Endothelial cell (in vitro differentiated cells): ENCODE measurements around the gene CTBP2. TPM values are rescaled to one million over a fixed set of nuclear protein-coding genes. Genes with fewer than 3 reads are reported as not detected.
A peak's percentile ranks its signal among the peaks of the same experiment; 100 is the strongest.

Experiments
- DNase-seq: peaks from one replicate; pipeline ENCODE4 v3.0.0; 2021; ENCODE audit warnings: low spot score
- H3K27ac Mint-ChIP-seq: one replicate; pipeline ENCODE4 v1.8.0; 2021; ENCODE audit warnings: mixed read lengths, inconsistent platforms; ENCODE audit not compliant: unreplicated experiment
- H3K27me3 Mint-ChIP-seq: one replicate; pipeline ENCODE4 v1.8.0; 2021; ENCODE audit warnings: mild to moderate bottlenecking, moderate library complexity, mixed read lengths, inconsistent platforms; ENCODE audit not compliant: unreplicated experiment
- H3K36me3 Mint-ChIP-seq: one replicate; pipeline ENCODE4 v1.8.0; 2021; ENCODE audit warnings: mild to moderate bottlenecking, low read depth, mixed read lengths, inconsistent platforms; ENCODE audit not compliant: unreplicated experiment
- H3K4me1 Mint-ChIP-seq: one replicate; pipeline ENCODE4 v1.8.0; 2021; ENCODE audit warnings: mild to moderate bottlenecking, mixed read lengths, inconsistent platforms; ENCODE audit not compliant: unreplicated experiment
- H3K4me3 Mint-ChIP-seq: one replicate; pipeline ENCODE4 v1.8.0; 2021; ENCODE audit warnings: mild to moderate bottlenecking, mixed read lengths, inconsistent platforms; ENCODE audit not compliant: unreplicated experiment
- H3K9me3 Mint-ChIP-seq: one replicate; pipeline ENCODE4 v1.8.0; 2021; ENCODE audit warnings: mixed read lengths, inconsistent platforms; ENCODE audit not compliant: unreplicated experiment
- total RNA-seq: library from RNA; stranded (reverse); fragmentation: NEBNext Ultra II Directional; extraction: Animal tissue kit (Norgen Biotek cat#: 25700); gene quantifications from one replicate; pipeline ENCODE4 v1.2.1, GENCODE V29; 2021; ENCODE audit not compliant: unreplicated experiment
- TF ChIP-seq, protein P1 (sequence below): fragments of 200-600 bp; sonication (generic); IDR thresholded peaks from one replicate; pipeline ENCODE4 v1.5.0; 2021; ENCODE audit warnings: antibody characterized with exemption; ENCODE audit not compliant: unreplicated experiment

CTBP2 gene
- total RNA-seq, 1 donor from 2014 or later, result 145 TPM

DNA sequence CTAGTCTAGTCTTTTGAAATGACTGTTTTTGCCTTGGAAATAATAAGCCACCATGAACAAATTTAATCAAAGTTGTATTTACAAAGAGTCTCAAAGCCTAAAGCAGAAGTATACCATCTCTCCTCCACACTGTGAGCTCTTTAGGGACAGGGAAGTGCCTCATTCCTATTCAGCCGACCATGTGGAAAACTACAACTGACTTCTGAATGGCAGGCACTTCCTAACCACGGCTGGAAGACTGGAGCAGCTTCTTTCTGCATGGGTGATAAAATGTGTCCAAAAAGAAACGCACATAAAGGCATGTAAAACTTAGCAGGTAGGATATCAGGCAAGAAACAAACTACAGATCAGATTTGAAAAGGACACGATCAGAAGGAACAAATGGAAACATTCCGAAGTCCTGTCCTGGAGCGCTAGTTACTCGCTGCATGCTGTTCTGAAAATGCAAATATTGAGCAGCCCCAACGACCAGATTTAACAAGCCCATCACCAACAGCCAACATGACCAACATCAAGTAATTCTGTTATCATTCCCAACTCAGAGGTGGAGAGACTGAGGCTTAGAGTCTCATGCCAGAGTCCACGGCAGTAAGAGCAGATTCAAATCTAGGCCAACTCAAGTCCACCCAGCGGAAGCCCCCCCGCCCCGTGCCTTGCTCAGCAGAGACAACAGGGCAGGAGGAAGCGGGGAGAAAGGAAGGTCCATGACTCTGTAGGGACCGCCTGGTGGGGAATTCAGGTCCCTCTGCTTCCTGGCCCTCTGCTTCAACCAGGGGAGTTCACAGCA is 26.5 kb downstream of the CTBP2 start:
- peak overlapping the region; percentile 27 for H3K4me3 Mint-ChIP-seq
- DNase-seq, result no peak
- H3K4me1 Mint-ChIP-seq, result peaks cover 52% of the 10 kb centered on the region
- no peaks in the 10 kb centered on the region for H3K9me3 Mint-ChIP-seq
- peak overlapping the region; percentile 84 for H3K27ac Mint-ChIP-seq
- H3K36me3 Mint-ChIP-seq, result peaks cover 33% of the 10 kb centered on the region
- TF ChIP-seq, protein P1, sequence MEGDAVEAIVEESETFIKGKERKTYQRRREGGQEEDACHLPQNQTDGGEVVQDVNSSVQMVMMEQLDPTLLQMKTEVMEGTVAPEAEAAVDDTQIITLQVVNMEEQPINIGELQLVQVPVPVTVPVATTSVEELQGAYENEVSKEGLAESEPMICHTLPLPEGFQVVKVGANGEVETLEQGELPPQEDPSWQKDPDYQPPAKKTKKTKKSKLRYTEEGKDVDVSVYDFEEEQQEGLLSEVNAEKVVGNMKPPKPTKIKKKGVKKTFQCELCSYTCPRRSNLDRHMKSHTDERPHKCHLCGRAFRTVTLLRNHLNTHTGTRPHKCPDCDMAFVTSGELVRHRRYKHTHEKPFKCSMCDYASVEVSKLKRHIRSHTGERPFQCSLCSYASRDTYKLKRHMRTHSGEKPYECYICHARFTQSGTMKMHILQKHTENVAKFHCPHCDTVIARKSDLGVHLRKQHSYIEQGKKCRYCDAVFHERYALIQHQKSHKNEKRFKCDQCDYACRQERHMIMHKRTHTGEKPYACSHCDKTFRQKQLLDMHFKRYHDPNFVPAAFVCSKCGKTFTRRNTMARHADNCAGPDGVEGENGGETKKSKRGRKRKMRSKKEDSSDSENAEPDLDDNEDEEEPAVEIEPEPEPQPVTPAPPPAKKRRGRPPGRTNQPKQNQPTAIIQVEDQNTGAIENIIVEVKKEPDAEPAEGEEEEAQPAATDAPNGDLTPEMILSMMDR, result no peak
- H3K27me3 Mint-ChIP-seq, result peaks cover 8% of the 10 kb centered on the region

DNA sequence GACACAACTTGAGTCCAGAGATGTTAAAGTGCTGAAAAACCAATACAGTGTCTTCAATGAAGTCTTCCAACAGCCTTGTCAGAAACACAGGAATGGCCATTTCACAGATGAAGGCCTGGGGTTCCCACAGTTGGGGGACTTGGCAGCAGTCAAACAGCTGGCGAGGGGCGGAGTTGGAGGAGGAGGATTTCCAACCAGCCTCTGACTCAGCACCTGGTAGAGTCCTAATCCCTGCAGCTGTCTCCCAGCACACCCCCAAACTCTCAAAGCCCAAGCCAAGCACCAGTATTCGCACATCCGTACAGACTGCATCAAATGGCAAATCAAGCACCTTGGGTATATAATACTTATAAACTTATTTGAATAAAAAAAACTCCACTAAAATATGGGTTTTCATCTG is 28.0 kb downstream of the CTBP2 start:
- Mint-ChIP-seq H3K4me1 (peaks cover 49% of the 10 kb centered on the region), H3K36me3 (peaks cover 40% of the 10 kb centered on the region), H3K4me3 (no peak overlapping the region), H3K9me3 (no peaks in the 10 kb centered on the region), H3K27me3 (peaks cover 6% of the 10 kb centered on the region), H3K27ac (no peak overlapping the region)
- DNase-seq, result no peak
- TF ChIP-seq, protein P1, result no peak

DNA sequence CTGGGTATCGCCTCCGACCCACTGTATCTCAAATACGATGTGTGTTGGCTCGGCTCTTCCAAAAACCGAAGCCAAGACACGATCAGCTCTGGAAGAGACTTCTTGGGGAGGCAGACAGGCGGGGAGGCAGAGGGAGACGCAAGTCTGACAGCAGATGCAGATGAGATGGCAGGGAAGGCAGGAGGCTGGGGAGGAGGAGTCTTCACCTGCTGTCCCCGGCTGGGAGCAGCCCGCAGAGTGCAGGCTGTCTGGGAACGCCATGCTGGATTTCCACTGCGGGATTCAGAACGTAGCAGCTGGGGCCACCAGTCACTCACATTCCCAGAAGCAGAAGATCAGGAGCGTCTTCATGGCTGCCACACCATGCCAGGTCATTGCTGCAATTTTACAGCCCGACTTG is 29.4 kb downstream of the CTBP2 start:
- no peak for DNase-seq
- peaks cover 45% of the 10 kb centered on the region for H3K4me1 Mint-ChIP-seq
- no peaks in the 10 kb centered on the region for H3K9me3 Mint-ChIP-seq
- H3K36me3 Mint-ChIP-seq, result peaks cover 50% of the 10 kb centered on the region
- peaks cover 6% of the 10 kb centered on the region for H3K27me3 Mint-ChIP-seq
- no peak overlapping the region for H3K4me3 Mint-ChIP-seq
- TF ChIP-seq, protein P1, result no peak
- no peak overlapping the region for H3K27ac Mint-ChIP-seq

DNA sequence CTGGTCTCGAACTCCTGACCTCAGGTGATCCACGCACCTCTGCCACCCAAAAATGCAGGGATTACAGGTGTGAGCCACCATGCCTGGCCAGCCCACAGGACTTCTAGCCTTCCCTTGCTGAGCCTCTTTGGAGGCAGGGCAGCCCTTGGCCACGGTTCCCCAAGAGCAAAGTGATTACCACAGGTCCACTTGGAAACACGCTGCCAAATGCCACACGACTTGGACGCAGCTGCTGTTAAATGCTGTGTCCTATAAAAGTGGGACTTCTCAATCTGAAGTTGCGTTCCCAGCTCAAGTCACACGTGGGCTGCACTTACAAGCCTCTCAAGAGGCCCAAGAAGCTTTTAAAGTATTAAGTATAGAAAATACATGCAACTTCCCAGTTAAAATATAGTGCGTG is 30.1 kb downstream of the CTBP2 start:
- Mint-ChIP-seq H3K27ac (no peak overlapping the region), H3K36me3 (peaks cover 50% of the 10 kb centered on the region), H3K9me3 (no peaks in the 10 kb centered on the region), H3K4me3 (no peak overlapping the region), H3K4me1 (peaks cover 44% of the 10 kb centered on the region), H3K27me3 (peaks cover 6% of the 10 kb centered on the region)
- DNase-seq, result no peak
- TF ChIP-seq, protein P1, result no peak

DNA sequence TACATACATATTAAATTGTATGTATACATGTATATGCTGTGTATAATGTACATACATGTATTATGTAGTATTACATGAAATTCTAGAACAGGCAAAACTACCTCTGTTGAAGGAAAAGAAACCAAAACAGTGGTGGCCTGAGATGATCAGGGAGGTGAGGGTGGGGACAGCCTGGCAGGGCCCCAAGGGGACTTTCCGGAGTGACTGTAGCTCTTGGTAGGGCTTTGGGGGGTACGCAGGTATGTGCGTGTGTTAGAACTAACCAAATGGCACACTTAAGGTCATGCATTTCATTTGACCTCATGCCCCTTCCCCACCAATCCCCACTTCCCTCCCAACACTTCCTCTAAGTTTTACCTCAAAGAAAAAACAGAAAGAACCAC is 31.3 kb downstream of the CTBP2 start:
- TF ChIP-seq, protein P1, result no peak
- H3K27me3 Mint-ChIP-seq, result peaks cover 6% of the 10 kb centered on the region
- no peak for DNase-seq
- peaks cover 53% of the 10 kb centered on the region for H3K36me3 Mint-ChIP-seq
- H3K4me1 Mint-ChIP-seq, result peaks cover 44% of the 10 kb centered on the region
- H3K4me3 Mint-ChIP-seq, result no peak overlapping the region
- H3K9me3 Mint-ChIP-seq, result no peaks in the 10 kb centered on the region
- H3K27ac Mint-ChIP-seq, result peak overlapping the region; percentile 5
